HG03571 (cell line): ENCODE data around the gene SCUBE1.
"Not testable (repeated sequence)": the region's sequence is repeated elsewhere in the genome, so short reads cannot be mapped to it uniquely, and the experiment has no call there.

ENCODE experiments used
- ATAC-seq: cut with Tn5 transposase; IDR thresholded peaks from one replicate; pipeline ENCODE4 v1.9.1; 2021; ENCODE audit not compliant: unreplicated experiment

The SCUBE1 gene

DNA sequence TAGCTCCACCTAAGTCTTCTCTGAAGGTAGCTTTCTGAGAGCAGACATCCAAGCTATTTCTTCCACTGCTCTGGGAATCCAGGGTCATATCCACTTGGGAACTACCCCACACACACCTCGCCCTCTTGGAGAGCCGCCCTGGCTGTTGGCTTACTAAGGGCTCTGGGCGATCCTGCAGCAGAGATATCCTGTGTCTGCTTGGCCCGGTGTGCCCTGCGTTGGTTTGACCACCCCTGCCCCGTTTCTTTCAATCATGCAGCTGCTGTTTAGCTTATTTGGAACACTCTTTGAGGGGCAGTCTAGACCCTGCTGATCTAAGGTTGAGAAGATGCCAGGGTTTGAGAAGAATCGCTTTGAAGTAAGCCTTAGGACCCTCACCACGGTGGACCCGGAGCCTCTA, 17.4 kb upstream of the SCUBE1 start:
- ATAC-seq, result no peak

DNA sequence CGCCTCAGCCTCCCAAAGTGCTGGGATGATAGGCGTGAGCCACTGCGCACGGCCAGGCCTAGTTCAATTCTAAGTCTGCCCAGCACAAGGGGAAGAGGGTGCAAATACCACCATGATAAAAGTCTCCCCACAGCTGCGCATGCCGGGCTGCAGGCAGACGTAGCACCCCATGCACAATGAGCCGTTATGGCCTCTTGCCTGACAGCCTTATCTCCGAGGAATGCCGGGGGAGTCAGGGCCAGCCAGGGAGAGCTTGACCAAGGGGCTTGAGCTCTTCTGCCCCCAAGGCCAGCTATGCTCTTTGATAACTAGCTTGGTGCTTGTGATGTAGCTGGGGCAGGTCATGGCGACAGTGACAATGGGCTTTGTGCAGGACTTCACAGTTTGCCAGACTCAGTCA, 13.7 kb upstream of the SCUBE1 start:
- no peak for ATAC-seq

DNA sequence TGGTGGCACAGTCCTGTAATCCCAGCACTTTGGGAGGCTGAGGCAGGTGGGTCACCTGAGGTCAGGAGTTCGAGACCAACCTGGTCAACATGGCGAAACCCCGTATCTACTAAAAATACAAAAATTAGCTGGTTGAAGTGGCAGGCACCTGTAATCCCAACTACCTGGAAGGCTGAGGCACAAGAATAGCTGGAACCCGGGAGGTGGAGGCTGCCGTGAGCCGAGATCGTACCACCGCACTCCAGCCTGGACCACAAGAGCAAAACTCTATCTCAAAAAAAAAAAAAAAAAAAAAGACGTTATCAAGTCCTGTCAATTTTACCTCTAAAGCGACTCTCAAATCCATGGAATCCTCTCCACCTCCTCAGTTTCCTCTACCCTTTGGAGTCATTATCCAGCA, 12.5 kb upstream of the SCUBE1 start:
- ATAC-seq, result not testable (repeated sequence)

DNA sequence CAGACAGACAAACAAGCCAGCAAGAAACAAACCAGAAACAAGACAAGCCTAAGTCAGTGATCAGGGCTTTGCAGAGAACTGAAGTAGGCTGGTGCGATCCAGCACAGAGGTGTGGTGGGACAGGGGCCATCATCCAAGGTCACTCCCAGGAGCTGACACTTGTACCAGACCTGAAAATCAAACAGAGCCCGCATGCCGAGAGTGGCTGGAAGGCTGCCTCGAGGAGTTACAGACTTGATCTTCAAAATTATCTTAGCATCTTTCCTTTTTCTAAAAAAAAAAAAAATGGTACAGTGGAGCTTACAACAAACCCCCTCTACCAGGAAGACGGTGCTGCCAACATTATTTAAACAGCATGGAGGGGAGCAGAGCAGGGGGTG, 8.8 kb upstream of the SCUBE1 start:
- no peak for ATAC-seq

DNA sequence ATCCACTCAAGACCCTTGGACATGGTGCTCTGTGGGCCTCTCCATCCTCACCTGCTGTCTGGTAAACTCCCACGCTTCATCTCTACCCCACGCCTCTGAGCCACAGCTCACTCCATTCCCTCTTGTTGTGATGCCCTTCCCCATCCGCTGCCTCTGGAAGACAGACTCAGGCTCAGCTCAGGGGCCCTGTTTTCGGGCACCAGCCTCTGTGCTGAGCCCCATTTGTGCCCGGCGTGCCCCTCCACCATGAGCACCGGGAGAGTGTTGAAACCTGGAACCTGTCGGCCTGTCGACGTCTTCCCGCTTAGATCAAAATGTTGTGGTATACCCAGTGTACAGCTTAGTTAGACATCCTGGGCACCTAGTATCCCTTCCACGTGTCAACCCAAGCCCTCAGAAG, 6.5 kb upstream of the SCUBE1 start:
- ATAC-seq, result no peak

DNA sequence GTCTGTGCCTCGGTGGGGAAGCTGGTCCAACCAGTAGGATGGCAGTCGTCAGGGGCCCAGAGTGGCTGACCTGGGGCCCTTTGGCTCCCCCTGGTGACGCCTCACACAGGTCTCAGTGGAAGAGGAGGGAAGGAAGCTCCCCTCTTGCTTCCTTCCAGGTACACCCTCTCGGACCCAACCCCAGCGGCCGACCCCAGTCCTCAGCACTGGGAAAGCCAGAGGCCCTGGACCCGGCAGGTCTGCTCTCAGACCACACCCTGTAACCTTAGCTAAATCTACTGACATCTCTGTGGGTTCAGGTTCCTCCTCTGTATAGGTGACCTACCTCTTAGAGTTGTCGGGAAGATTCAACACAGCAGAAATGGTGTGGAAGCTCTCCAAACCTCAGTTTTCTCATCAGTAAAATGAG, 3.4 kb upstream of the SCUBE1 start:
- no peak for ATAC-seq

DNA sequence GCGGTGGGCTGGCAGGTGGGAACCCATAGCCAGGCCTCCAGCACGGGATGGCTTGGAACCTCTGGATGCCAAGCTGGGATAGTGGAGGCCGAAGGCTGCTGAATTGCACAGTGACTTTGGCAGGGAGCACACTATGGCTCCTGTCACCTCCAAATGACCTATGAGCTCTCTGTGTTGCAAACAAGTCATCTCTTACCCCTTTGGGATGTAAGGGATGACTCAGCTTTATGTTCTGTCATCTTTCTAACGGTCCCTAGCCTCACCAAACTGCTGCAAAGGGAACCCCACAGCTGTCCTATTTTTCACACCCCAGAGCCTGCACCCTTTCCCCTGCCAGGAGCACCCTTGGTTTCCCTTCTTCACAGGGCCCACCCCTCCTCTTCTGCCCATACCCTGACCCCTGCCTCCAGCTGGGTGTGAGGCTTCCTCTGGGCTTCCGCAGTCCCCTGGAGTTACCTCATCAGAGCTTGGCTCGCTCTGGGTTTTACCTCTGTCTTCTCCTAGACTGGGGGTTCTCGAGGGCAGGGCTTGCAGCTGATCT, 2.7 kb upstream of the SCUBE1 start:
- ATAC-seq, result no peak

DNA sequence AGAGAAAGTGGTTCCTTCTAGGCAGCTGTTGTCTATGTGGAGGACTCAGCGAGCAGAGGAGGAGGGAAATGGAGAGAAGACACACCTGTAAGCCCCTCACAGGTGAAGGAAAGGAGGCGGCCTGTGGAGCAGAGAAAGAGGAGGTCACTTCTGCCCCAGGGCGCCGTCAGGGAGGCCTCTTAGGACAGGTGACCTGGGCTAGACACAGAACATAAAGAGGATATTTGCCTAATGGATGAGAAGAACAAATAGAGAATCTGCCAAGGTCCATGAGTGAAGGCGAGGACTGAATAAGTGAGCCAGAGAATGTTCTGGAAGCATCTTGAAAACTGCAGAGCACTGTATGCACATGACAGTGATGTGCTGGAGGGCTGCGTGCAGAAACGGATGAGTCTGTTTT, 2.2 kb upstream of the SCUBE1 start:
- no peak for ATAC-seq

DNA sequence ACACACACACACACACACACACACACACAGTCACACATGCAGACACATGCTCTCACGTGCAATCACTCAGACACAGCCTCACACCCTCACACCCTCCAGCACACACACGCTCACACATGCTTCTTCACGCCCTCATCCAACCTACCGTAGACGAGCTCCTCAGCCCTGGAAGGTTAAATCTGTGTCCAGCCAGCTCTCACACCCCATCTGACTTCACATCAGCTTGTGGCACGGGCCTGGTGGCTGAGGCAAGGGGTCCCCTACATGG, 1.3 kb upstream of the SCUBE1 start:
- ATAC-seq, result no peak

DNA sequence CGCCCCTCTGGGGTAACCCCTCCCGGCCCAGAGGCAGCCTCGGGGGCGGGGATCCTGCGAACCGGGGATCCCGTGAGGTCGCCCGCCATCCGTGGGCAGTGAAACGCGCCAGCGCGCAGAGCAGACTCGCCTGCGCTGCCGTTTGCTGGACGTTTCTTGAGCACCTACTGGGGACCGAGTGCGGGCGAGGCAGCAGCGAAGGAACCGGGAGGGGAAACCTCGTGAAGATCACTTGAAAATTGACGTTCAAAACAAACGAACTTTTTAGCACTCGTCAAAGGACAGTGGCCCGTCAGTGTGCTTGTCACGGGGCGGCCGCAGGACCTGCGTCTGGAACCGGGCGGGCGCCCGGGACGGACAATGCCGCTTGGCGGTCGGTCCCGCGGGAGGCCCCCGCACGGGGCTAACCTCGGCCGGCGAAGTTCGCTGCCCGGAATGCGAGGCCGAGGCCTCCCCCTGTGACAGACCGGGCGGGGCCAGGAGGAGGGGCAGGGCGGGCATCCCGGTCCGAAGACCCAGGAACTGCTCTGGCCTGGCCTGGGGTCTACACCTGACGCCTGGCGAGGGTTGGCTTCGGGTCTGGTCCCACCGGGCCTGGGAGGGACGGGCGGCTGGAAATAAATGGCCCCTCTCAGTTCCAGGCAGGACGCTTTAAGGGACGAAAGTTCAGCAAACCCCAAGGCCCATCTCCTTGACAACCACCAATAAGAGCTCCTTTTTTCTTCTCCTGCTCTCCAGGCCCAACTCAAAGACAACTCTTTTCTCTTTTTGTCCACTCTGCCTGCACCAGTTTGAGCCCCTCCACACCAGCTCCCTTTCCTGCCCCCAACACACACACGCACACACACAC, 723 bp upstream of the SCUBE1 start:
- ATAC-seq, result no peak

DNA sequence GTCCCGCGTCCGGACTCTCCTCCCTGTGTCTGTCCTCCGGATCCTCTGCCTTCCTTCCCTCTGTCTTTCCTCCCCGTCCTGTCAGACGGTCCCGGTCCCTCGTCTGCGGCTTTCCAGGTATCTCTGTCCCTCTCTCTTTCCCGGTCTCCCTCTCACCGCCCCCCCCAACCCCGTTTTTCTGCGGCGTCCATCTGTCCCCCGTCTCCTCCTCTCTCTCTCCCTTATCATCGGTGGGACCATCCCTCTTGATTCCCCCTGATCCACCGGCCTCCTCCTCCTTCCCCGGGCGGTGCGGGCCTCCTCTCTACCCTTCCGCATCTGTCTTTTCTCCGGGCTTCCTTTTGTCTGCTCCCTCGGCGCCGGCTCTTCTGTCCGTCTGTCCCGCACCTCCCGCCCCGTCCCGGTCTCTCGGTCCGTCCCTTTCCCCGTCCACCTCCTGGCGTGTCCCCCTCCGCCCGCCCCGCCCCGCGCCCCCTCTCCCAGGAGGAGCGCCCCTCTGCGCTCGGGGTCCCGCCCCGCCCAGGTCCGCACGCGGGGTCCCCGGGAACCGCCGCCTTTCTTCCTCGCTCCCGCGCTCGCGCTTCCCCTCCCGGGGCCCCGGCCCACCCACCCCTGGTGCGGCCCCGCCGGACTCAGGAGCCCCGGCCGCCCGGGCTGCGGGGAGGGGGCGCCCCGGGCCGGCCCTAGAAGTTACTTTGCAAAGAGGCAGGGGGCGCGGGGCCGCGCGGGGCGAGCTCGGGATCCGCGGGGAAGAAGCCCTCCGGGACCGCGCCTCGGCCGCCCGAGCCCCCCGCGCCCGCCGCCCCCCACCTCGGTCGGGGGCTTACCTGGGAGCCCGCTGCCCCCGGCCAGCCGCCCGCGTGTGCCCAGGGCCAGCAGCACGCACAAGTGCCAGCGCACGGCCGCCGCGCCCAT, 568 bp downstream of the SCUBE1 start:
- no peak for ATAC-seq

DNA sequence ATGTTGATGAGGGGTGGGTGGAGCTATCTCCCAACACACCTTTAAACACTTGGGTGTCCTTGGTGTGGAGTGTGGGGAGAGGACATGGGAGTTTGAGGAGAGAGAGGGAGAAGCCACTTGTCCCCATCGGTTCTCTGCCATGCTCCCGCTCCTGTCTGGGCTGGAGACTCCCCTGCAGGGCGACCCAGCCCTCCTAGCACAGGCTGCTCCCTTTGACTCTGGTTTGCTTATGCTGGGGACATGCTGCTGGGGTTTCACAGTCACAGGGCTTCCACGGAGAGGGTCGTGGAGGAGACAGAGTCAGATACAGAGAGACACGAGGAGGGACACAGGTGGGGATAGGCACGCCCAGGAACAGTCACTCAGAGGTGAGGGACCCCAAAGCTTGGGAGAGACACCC, 1.6 kb downstream of the SCUBE1 start:
- no peak for ATAC-seq

DNA sequence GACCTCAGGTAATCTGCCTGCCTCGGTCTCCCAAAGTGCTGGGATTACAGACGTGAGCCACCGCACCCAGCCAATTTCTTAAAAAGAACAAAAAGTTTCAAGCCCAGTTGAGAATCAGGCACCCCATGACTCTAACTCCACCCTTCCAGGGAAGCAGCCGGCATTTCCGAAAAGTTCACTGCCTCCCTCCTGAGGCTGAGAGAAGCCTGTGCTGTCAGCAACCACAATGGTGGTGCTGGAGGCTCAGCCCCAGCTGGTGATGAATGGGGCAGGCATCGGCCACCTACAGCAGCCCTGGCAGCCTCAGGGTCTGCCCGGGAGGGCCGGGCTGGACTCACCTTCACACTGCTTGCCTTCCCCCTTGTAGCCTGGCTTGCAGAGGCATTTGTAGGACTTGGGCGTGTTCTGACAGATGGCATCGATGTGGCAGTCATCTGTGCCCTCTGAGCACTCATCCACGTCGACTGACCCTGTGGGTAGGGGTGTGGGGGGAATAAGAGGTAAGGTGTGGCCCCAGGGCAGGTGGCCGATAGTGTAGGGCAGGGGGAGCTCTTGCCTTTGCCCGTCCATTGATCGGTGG, 4.3 kb downstream of the SCUBE1 start:
- ATAC-seq, result no peak

DNA sequence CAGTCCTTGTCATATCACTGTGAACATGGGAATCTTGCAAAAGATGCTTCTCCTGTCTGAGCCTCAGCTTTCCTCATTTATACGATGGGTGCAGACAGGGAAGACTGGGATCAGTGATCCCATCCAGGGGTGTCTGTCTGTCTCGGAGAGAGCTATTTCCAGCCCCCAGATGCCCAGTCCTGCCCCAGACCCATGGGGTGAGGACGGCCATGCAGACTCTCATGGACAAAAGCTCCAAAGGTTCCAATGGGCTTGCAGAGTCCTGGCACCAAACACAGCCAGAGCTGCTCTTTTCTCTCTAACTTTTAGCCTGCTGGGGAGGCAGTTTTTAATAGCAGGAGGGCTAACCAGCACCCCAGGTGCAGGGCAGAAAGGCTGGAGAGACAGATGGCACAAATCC, 5.2 kb downstream of the SCUBE1 start:
- ATAC-seq, result no peak

DNA sequence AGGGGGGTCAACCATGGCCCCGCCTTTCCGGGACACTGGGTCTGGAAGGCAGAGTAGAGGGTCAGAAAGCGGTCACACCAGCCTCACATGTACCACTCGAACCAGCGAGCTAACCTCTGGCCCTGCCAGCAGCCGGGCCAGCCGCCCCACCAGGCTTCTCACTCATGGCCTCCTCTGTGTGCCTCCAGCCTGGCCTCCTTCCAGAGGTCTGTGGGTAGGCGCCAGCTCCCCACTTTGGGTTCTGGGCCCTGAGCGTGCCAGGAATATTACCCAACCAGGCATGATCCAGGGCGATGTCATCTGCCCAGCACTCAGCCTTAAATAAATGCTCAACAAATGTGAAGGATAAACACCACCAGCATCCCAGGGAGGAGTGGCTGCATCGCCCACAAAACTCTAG, 5.8 kb downstream of the SCUBE1 start:
- no peak for ATAC-seq

DNA sequence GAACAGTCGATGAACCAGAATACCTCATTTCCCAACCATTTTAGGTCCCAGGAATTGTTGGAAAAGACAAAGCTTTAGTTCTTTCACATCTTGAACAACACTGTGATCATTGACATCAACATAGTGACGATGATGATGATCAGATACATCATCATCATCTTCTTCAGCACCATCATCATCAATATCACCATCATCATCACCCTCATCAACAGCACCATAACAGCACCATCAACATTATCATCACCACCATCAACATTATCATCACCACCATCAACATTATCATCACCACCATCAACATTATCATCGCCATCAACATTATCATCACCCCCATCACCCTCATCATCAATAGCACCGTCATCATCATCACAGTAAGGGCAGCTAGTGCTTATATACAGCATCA, 8.8 kb downstream of the SCUBE1 start:
- no peak for ATAC-seq

DNA sequence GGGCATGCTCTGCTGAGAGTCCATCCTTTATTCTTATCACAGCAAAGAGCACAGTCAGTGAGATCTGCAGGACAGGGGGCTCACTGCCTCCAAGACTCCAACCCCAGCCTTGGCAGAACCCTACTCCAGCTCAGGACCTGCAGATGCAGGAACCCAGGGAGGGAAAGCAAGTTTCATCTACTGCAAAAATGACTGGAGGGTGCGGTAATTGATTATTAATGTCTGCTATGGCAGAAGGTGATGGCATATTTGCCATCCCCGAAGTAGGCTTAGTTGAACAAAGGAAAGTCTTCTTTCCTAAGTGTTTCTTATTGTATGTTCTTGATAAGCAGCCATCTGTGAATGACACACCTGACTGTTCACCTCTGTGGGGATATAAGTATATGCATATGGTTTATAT, 9.2 kb downstream of the SCUBE1 start:
- ATAC-seq, result no peak

DNA sequence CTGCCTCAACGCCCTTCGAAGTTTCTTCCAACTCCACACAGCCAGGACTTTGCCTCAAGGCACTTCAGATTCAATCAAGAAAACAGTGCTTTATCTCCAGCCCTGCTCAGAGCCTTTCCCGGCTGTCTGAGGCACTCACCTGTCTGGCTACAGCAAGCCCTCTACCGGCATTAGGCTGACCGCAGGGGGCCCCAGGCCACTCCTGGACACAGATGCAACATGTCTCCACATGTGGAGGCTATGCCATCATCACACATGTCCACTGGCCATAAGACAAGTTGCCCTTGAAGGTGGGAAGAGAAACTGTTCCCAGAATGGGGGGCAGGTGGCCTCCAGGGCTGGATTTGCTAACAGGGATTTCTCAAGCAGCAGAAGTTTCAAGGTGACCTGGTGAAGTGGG, 10.0 kb downstream of the SCUBE1 start:
- ATAC-seq, result no peak

DNA sequence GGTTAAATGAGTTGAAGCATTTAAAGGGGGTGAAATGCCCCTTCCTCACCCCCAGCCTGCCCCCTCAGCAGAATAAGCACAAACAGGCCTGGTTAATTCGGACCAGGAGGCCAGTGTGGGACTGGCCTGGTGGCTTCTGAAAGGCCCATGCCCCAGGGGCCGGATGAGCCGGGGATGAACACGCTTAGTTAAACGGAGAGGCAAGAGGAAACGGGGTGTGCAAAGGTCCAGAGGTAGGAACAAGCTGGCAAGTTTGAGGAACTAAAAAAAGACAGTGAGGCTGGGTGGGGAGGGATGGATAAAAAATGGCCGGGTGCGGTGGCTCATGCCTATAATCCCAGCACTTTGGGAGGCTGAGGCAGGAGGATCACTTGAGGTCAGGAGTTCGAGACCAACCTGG, 11.5 kb downstream of the SCUBE1 start:
- ATAC-seq, result no peak

DNA sequence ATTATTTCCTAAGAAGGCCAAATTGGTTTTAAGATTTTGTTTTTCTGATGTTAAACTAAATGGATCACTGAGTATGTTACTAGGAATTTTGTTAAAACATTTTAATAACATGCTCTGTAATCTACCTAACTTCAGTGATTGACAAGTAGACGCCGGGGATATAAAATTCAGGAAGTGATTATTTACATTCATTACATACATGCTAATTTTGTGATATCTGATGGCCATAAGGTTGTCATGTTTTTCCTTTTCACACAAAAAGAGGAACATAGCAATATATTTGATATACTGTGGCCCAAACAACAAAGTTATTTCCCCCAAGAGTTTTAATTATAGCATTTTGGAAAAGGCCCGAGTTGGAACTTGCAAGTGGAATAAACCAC, 12.1 kb downstream of the SCUBE1 start:
- no peak for ATAC-seq

DNA sequence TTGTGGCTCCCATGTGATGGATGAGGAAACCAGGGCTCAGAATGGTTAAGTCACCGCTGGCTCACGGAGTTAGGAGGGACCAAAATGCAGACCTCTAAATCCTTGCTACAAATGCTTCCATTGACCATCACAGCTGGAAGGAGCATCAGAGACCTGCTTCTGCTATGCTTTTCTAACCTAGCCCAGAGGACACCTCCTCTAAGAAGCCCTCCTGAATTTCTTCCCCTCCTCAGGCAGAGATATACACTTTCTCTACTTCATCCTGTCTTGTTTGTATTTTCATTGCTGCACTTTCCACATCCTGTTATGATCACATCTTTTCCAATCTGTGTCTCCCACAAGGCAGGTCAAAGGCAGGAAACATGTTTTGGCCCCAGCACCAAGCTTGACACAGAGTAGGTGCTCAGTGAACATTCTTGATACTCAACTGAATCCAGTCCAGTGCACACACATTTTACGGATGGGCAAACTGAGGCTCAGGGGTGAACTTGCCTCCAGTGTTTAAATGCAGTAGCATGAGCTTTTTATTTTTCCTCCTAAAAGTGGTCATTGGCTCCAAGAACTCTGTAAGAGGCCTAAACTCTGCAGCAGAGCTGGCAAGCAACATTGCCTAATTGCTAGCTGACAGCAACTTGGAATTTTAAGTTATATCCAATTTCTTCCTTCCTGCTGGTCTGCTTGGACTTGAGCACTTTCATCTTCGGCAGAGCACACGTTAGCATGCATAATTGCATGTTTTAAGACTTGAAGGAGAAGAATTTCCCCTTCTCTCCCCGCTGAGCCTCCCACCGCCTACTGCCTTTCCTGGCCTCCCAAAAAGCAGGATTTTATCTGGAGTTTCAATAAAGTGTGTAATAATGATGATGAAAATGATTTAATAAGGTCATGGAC, 12.7 kb downstream of the SCUBE1 start:
- ATAC-seq, result no peak
